Spleen (tissue), 11 donors: ENCODE results near the gene PRXL2B. TPM values are rescaled to one million over a fixed set of nuclear protein-coding genes. Genes with fewer than 3 reads are reported as not detected.

Source experiments
- DNase-seq: peaks from one replicate; pipeline ENCODE4 v3.0.0-alpha.2; 2020
- H3K27ac ChIP-seq, 8 donors: fragments of 200-600 bp; sonication (generic) in 7 of 8; 1 replicate in 4 of 8; 2 replicates in 4 of 8; pipeline versions ENCODE4 v1.5.0 to v1.8.0; 2016 to 2021; ENCODE audit warnings: inconsistent platforms in 4 of 8, mild to moderate bottlenecking in 4 of 8, moderate library complexity in 1 of 8
- H3K27me3 ChIP-seq, 7 donors: fragments of 200-600 bp; sonication (generic) in 6 of 7; replicated peaks in 1 of 7; 1 replicate in 4 of 7; 2 replicates in 3 of 7; pipeline versions ENCODE4 v1.5.0 to v1.8.0; 2016 to 2021; ENCODE audit warnings: inconsistent platforms in 3 of 7, mild to moderate bottlenecking in 1 of 7
- H3K36me3 ChIP-seq, 6 donors: fragments of 200-600 bp; sonication (generic) in 5 of 6; 1 replicate in 4 of 6; 2 replicates in 2 of 6; pipeline versions ENCODE4 v1.5.0 to v1.8.0; 2016 to 2021; ENCODE audit warnings: inconsistent platforms in 2 of 6
- H3K4me1 ChIP-seq, 6 donors: fragments of 200-600 bp; sonication (generic) in 5 of 6; 1 replicate in 3 of 6; 2 replicates in 3 of 6; pipeline versions ENCODE4 v1.5.0 to v1.8.0; 2016 to 2021; ENCODE audit warnings: inconsistent platforms in 3 of 6
- H3K4me3 ChIP-seq, 8 donors: fragments of 200-600 bp; sonication (generic) in 7 of 8; 1 replicate in 4 of 8; 2 replicates in 4 of 8; pipeline versions ENCODE4 v1.5.0 to v1.8.0; 2016 to 2021; ENCODE audit warnings: inconsistent platforms in 4 of 8, mild to moderate bottlenecking in 4 of 8, moderate library complexity in 2 of 8
- H3K9me3 ChIP-seq, 8 donors: fragments of 200-600 bp; sonication (generic) in 7 of 8; 1 replicate in 4 of 8; 2 replicates in 4 of 8; pipeline versions ENCODE4 v1.5.0 to v1.8.0; 2016 to 2021; ENCODE audit warnings: inconsistent platforms in 4 of 8
- CTCF ChIP-seq, 11 experiments: fragments of 200-600 bp in 7 of 11; fragments of 450-650 bp in 4 of 11; sonication (generic) in 4 of 11; IDR thresholded peaks in 8 of 11; conservative IDR thresholded peaks in 3 of 11; 1 replicate in 7 of 11; 2 replicates in 4 of 11; pipeline versions ENCODE4 v1.4.0 to v1.8.0; 2016 to 2021; ENCODE audit warnings: antibody characterized with exemption in 11 of 11, inconsistent platforms in 4 of 11, mild to moderate bottlenecking in 1 of 11
- POLR2A ChIP-seq, 3 donors: fragments of 450-650 bp; IDR thresholded peaks; one replicate each; pipeline ENCODE4 v1.5.1; 2017; ENCODE audit warnings: antibody characterized with exemption in 3 of 3, mild to moderate bottlenecking in 1 of 3
- POLR2AphosphoS5 ChIP-seq, 3 donors: sonication (generic); formaldehyde crosslinking; IDR thresholded peaks; one replicate each; pipeline ENCODE4 v1.5.1; 2017; ENCODE audit warnings: antibody characterized with exemption in 3 of 3
- WGBS, 5 donors: extraction: QIAGEN DNeasy Blood & Tissue Kit in 3 of 5; methylation state at CpG; one replicate each; pipeline versions ENCODE4 v1.1.5 to v1.1.7; 2013 to 2018; 5-methylcytosine and 5-hydroxymethylcytosine counted together
- intact Hi-C: fragments of 100-400 bp; cut with DNase I; formaldehyde crosslinking; loops from one replicate; pipeline ENCODE4 v1.15.0; 2023; ENCODE audit warnings: low total_unique reads
- polyA plus RNA-seq, 3 donors: library from polyadenylated mRNA; stranded (reverse); fragments of 200-250 nt; gene quantifications; one replicate each; pipeline ENCODE4 v1.2.1, GENCODE V29; 2013
- total RNA-seq, 7 donors: library from RNA; depleted of rRNA in 3 of 7; stranded (reverse); fragments of >200 nt in 3 of 7; fragmentation: NEBNext Ultra II Directional in 4 of 7; extraction: Animal tissue kit (Norgen Biotek cat#: 25700) in 4 of 7; gene quantifications; one replicate each; pipeline versions ENCODE4 v1.1.0 to v1.2.1, GENCODE V29; 2016 to 2021
- donor health status: healthy with polysubstance abuse.
- donor health status: DM: no; HTN: no; CAD: no; lungs with moderate emphysema.
- donor health status: DM: no; HTN: no; CAD: no.
- donor health status: Bipolar disorder and iron deficiency.
- donor health status: healthy.
- donor health status: DM: no; HTN: no; CAD: no.
- donor health status: DM: yes; HTN: yes; CAD: no.

Gene PRXL2B
- total and polyA plus RNA-seq, 10 donors: 10.7 to 43.0 (median 25.0) TPM

- Histone ChIP-seq H3K27me3 (peaks cover 4 to 89% (median 53%) of the 10 kb centered on the region in 7 donors), H3K4me1 (peaks cover 0 to 18% (median 12%) of the 10 kb centered on the region in 6 donors), H3K27ac (no peak overlapping the region), H3K9me3 (no peaks in the 10 kb centered on the region), H3K36me3 (no peaks in the 10 kb centered on the region), H3K4me3 (peak overlapping the region in 1 of 8 donors; percentile 19)
- TF ChIP-seq CTCF (IDR thresholded peaks at IDR 0.05 in 8 of 11, conservative IDR thresholded peaks at IDR 0.05 in 3 of 11): no peak
- no peak for TF ChIP-seq POLR2AphosphoS5 (IDR thresholded peaks at IDR 0.05)
- TF ChIP-seq POLR2A (IDR thresholded peaks at IDR 0.05): no peak
- peak; percentile 63 for DNase-seq
- intact Hi-C loops: no loop called here
- WGBS, 5 donors: 3 to 7% (median 6%) methylated on average over 25 to 64 of the region's 64 CpGs
These were observed 42.5 kb downstream of the PRXL2B start for GRCh38 chr1:2628933-2629626.

DNA sequence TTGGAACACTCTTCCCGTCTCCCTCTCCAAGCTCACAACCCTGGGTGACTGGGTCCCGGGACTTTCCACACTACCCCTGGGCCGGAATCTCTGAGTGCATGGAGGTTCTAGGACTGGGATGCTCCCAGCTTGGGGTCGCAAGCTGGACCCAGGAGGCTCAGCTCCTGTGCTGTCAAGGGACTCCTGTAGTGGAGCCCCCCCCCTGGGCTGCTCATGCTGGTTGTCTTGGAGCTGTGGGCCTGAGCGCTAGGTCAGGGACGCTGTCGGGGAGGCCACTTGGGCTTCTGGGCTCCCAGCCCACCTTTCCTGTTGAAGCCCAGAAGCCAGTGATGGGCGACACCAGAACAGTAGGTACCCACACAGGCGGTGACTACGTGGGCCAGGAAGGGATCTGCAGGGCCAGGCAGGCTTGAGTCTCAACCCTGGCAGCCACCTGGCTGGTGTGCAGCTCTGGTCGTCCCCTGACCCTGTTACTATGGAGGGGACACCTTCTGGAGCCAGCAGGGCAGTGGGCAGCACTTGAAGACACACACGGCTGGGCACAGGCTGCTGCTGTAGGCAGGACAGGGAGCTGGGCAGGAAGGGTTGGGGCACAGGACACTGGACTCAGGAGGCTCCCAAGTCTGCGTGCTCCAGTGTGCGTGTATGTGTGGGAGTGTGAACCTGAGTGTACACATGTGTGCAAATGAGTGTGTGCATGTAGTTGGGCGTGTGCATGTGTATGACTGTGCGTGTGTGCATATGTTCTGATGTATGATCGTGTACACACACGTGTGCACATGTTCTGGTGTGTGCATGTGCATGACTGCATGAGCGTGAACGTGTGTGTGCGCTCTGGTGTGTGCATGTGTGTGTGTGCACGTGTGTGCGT, 43.3 kb downstream of the PRXL2B start:
- intact Hi-C loops: no loop called here
- TF ChIP-seq CTCF (IDR thresholded peaks at IDR 0.05 in 8 of 11, conservative IDR thresholded peaks at IDR 0.05 in 3 of 11): no peak
- TF ChIP-seq POLR2AphosphoS5 (IDR thresholded peaks at IDR 0.05): no peak
- H3K27me3 ChIP-seq: peaks cover 4 to 89% (median 53%) of the 10 kb centered on the region in 7 donors
- H3K9me3 ChIP-seq: no peaks in the 10 kb centered on the region
- no peak overlapping the region for H3K27ac ChIP-seq
- H3K4me3 ChIP-seq: no peak overlapping the region
- peaks cover 0 to 18% (median 12%) of the 10 kb centered on the region in 6 donors for H3K4me1 ChIP-seq
- DNase-seq: peak; percentile 60
- 84 to 93% (median 87%) methylated on average over 13 to 23 of the region's 23 CpGs for WGBS, 5 donors
- H3K36me3 ChIP-seq: no peaks in the 10 kb centered on the region

- no peak for DNase-seq
- peaks cover 4 to 87% (median 49%) of the 10 kb centered on the region in 7 donors for H3K27me3 ChIP-seq
- intact Hi-C loops: no loop called here
These were observed 44.0 kb downstream of the PRXL2B start for GRCh38 chr1:2630498-2631135.

More at GRCh38 chr1:2630498-2631135, 44.0 kb downstream of the PRXL2B start:
- no peaks in the 10 kb centered on the region for H3K9me3 ChIP-seq
- H3K27ac ChIP-seq: no peak overlapping the region
- peaks cover 0 to 18% (median 12%) of the 10 kb centered on the region in 6 donors for H3K4me1 ChIP-seq
- H3K4me3 ChIP-seq: no peak overlapping the region
- no peaks in the 10 kb centered on the region for H3K36me3 ChIP-seq
- 88 to 96% (median 94%) methylated on average over 34 to 35 of the region's 35 CpGs for WGBS, 5 donors
- TF ChIP-seq CTCF (IDR thresholded peaks at IDR 0.05 in 8 of 11, conservative IDR thresholded peaks at IDR 0.05 in 3 of 11): no peak
- TF ChIP-seq POLR2A (IDR thresholded peaks at IDR 0.05): no peak
- no peak for TF ChIP-seq POLR2AphosphoS5 (IDR thresholded peaks at IDR 0.05)
